Measurements from ENCODE around the gene WFS1. TPM values are rescaled to one million over a fixed set of nuclear protein-coding genes. Genes with fewer than 3 reads are reported as not detected.
A peak's percentile ranks its signal among the peaks of the same experiment; 100 is the strongest.

Gene WFS1
- total RNA-seq, 1 donor: 14.3 TPM

GRCh38 chr4:6332669-6333050, 63.0 kb downstream of the WFS1 start:
- TF ChIP-seq CTCF (IDR thresholded peaks at IDR 0.05; ENCODE audit: insufficient read depth, low read length): no peak
- no peak overlapping the region for H3K4me3 ChIP-seq (ENCODE audit: low read depth, low read length)
- DNase-seq (ENCODE audit: low read depth): no peak

GRCh38 chr4:6333301-6334202, 63.9 kb downstream of the WFS1 start:
- peak; percentile 62 for TF ChIP-seq CTCF (IDR thresholded peaks at IDR 0.05; ENCODE audit: insufficient read depth, low read length)
- peak; percentile 10 for DNase-seq (ENCODE audit: low read depth)
- H3K4me3 ChIP-seq (ENCODE audit: low read depth, low read length): no peak overlapping the region

GRCh38 chr4:6334203-6334887, 64.7 kb downstream of the WFS1 start:
- DNase-seq (ENCODE audit: low read depth): no peak
- no peak for TF ChIP-seq CTCF (IDR thresholded peaks at IDR 0.05; ENCODE audit: insufficient read depth, low read length)
- no peak overlapping the region for H3K4me3 ChIP-seq (ENCODE audit: low read depth, low read length)

GRCh38 chr4:6335040-6335590, 65.5 kb downstream of the WFS1 start:
- no peak for DNase-seq (ENCODE audit: low read depth)
- TF ChIP-seq CTCF (IDR thresholded peaks at IDR 0.05; ENCODE audit: insufficient read depth, low read length): no peak
- H3K4me3 ChIP-seq (ENCODE audit: low read depth, low read length): no peak overlapping the region

- no peak for DNase-seq (ENCODE audit: low read depth)
- no peak overlapping the region for H3K4me3 ChIP-seq (ENCODE audit: low read depth, low read length)
- TF ChIP-seq CTCF (IDR thresholded peaks at IDR 0.05; ENCODE audit: insufficient read depth, low read length): no peak
Measured at GRCh38 chr4:6336166-6336565, 66.5 kb downstream of the WFS1 start.

- TF ChIP-seq CTCF (IDR thresholded peaks at IDR 0.05; ENCODE audit: insufficient read depth, low read length): no peak
- no peak for DNase-seq (ENCODE audit: low read depth)
- H3K4me3 ChIP-seq (ENCODE audit: low read depth, low read length): no peak overlapping the region
Measured at GRCh38 chr4:6337331-6337935, 67.8 kb downstream of the WFS1 start.

Data from fibroblast of the aortic adventitia (primary cell).